Measurements from ENCODE around the gene CPLANE1. TPM values are rescaled to one million over a fixed set of nuclear protein-coding genes. Genes with fewer than 3 reads are reported as not detected.

Gene CPLANE1
- total RNA-seq, 4 donors from 2014 or later = 53.9 to 81.7 (median 62.9) TPM

DNA sequence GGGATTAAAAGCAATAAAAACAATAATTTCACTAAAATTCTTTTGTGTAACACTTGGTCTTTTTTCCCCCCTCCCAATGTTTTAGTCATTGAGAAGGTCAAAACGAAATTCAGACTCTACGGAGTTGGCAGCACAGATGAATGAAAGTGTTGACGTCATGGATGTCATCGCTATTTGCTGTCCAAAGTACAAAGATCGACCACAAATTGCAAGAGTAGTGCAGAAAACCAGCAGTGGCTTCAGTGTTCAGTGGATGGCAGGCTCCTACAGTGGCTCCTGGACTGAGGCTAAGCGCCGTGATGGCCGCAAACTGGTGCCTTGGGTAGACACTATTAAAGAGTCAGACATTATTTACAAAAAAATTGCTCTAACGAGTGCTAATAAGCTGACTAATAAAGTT, 184.7 kb downstream of the CPLANE1 start:
- H3K36me3 ChIP-seq = peaks cover 25 to 31% of the 10 kb centered on the region in 2 donors
- no peak overlapping the region for H3K4me3 ChIP-seq (replicated peaks in 1 of 3)
- H3K4me1 ChIP-seq = peaks cover 9 to 12% of the 10 kb centered on the region in 2 donors
- intact Hi-C loops (cut with DNase I) = no loop called here
- no peaks in the 10 kb centered on the region for H3K9me3 ChIP-seq
- no peak overlapping the region for H3K27ac ChIP-seq
- TF ChIP-seq, protein P1, sequence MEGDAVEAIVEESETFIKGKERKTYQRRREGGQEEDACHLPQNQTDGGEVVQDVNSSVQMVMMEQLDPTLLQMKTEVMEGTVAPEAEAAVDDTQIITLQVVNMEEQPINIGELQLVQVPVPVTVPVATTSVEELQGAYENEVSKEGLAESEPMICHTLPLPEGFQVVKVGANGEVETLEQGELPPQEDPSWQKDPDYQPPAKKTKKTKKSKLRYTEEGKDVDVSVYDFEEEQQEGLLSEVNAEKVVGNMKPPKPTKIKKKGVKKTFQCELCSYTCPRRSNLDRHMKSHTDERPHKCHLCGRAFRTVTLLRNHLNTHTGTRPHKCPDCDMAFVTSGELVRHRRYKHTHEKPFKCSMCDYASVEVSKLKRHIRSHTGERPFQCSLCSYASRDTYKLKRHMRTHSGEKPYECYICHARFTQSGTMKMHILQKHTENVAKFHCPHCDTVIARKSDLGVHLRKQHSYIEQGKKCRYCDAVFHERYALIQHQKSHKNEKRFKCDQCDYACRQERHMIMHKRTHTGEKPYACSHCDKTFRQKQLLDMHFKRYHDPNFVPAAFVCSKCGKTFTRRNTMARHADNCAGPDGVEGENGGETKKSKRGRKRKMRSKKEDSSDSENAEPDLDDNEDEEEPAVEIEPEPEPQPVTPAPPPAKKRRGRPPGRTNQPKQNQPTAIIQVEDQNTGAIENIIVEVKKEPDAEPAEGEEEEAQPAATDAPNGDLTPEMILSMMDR (IDR thresholded peaks at IDR 0.05) = no peak
- TF ChIP-seq POLR2A (IDR thresholded peaks at IDR 0.05) = no peak
- no peak for DNase-seq
- H3K27me3 ChIP-seq = no peaks in the 10 kb centered on the region
- 94 to 96% methylated on average over 9 of the region's 9 CpGs for WGBS, 2 donors

DNA sequence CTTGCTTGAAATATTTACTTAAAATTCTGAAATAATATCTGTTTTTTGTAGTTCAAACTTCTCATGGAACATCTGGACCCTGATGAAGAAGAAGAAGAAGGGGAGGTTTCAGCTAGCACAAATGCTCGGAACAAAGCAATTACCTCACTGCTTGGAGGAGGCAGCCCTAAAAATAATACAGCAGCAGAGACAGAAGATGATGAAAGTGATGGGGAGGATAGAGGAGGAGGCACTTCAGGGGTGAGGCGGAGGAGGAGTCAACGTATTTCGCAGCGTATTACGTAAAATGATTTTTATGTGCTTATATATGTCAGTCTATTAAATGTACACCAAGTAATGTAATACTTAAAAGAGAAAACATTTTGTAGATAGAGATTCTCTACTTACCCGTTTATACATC, 185.4 kb downstream of the CPLANE1 start:
- peaks cover 11 to 17% of the 10 kb centered on the region in 2 donors for H3K4me1 ChIP-seq
- TF ChIP-seq, protein P1 (IDR thresholded peaks at IDR 0.05) = no peak
- no peak for TF ChIP-seq POLR2A (IDR thresholded peaks at IDR 0.05)
- no peaks in the 10 kb centered on the region for H3K27me3 ChIP-seq
- H3K36me3 ChIP-seq = peaks cover 31 to 35% of the 10 kb centered on the region in 2 donors
- H3K9me3 ChIP-seq = no peaks in the 10 kb centered on the region
- intact Hi-C loops (cut with DNase I) = no loop called here
- no peak overlapping the region for H3K4me3 ChIP-seq (replicated peaks in 1 of 3)
- no peak for DNase-seq
- H3K27ac ChIP-seq = no peak overlapping the region
- WGBS, 2 donors = 97 to 99% methylated on average over 7 of the region's 7 CpGs

DNA sequence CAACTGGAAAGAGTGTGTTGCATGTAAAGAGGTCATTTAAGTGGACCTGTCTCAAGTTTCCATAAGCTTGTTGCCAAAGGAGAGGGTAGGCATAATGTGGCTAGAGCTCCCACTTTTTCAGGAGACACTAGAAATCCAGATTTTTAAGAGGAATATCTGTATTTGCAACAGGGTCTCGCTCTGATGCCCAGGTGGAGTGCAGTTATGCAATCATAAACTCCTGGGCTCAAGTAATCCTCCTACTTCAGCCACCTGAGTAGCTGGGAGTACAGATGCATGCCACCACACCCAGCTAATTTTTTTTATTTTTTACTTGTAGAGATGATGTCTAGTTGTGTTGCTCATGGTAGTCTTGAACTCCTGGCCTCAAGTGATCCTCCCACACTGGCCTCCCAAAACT, 189.1 kb downstream of the CPLANE1 start:
- Histone ChIP-seq H3K27me3 (no peaks in the 10 kb centered on the region), H3K36me3 (peaks cover 30 to 46% of the 10 kb centered on the region in 2 donors)
- 60 to 67% methylated on average over 1 of the region's 1 CpG for WGBS, 2 donors

DNA sequence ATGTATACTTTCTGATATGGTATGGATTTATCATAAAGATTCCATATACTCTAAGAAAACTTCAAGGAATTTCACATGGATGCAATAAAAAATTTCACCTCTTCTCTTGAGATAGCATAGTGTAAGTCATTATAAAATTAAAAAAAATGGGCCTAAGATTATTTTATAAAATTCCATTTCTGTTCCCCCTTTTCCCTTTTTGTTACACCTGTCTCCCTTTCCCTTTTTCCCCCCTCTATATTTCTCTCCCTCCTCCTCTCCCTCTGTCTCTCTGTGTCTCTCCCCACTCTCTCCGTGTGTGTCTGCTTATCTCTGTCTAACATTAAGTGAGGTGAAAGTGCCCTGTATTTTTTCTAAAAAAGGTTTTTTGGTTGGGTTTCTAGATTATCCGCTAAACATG, 192.4 kb downstream of the CPLANE1 start:
- intact Hi-C loops (cut with DNase I) = no loop called here
- Histone ChIP-seq H3K4me3 (replicated peaks in 1 of 3) (no peak overlapping the region), H3K36me3 (peaks cover 29 to 39% of the 10 kb centered on the region in 2 donors), H3K4me1 (peaks cover 11 to 17% of the 10 kb centered on the region in 2 donors), H3K9me3 (no peaks in the 10 kb centered on the region), H3K27ac (no peak overlapping the region), H3K27me3 (no peaks in the 10 kb centered on the region)
- no peak for DNase-seq
- no peak for TF ChIP-seq POLR2A (IDR thresholded peaks at IDR 0.05)
- TF ChIP-seq, protein P1 (IDR thresholded peaks at IDR 0.05) = no peak
- 92 to 95% methylated on average over 2 of the region's 2 CpGs for WGBS, 2 donors

More for the DNA sequence above, 189.1 kb downstream of the CPLANE1 start:
- intact Hi-C loops (cut with DNase I) = no loop called here
- TF ChIP-seq POLR2A (IDR thresholded peaks at IDR 0.05) = no peak
- TF ChIP-seq, protein P1 (IDR thresholded peaks at IDR 0.05) = no peak
- H3K27ac ChIP-seq = peak overlapping the region in 1 of 3 donors; percentile 15
- peak; percentile 41 to 56 for DNase-seq
- H3K4me3 ChIP-seq (replicated peaks in 1 of 3) = no peak overlapping the region
- peaks cover 11 to 17% of the 10 kb centered on the region in 2 donors for H3K4me1 ChIP-seq
- no peaks in the 10 kb centered on the region for H3K9me3 ChIP-seq

Small RNA genes lying within 50 kb of the gene (small RNA-seq; reads per million reads assigned to genes)
- gene C8orf59P2 = not detected

Other genes starting within 250 kb of the CPLANE1 start
- 10 to 100 TPM; 20.7 to 28.7 (median 25.9) TPM for gene NUP155, start 121.7 kb upstream of the CPLANE1 start, total RNA-seq
- 100 to 1,000 TPM in 1 of 4 donors, 10 to 100 TPM in 3; 31.3 to 103 (median 33.5) TPM for gene WDR70, start 129.9 kb upstream of the CPLANE1 start, total RNA-seq

Data from thyroid gland (tissue), 4 donors.